ENCODE data around the gene CUL7.

CUL7 gene

GRCh38 chr6:43076464-43077332 lies 23.0 kb upstream of the CUL7 start:
- DNase-seq: peak; percentile 17

- peak; percentile 41 for DNase-seq
Measured at GRCh38 chr6:43075670-43076463, 22.2 kb upstream of the CUL7 start, which contains the start of gene PTK7. TSS of gene PTK7 (plus strand) at chr6:43076314. CDS start at chr6:43076489, 175 bp downstream.

- peak; percentile 84 for DNase-seq
Measured at GRCh38 chr6:43074847-43075669, 21.4 kb upstream of the CUL7 start.

- peak; percentile 65 for DNase-seq
Measured at GRCh38 chr6:43070028-43070632, 16.5 kb upstream of the CUL7 start.

DNA sequence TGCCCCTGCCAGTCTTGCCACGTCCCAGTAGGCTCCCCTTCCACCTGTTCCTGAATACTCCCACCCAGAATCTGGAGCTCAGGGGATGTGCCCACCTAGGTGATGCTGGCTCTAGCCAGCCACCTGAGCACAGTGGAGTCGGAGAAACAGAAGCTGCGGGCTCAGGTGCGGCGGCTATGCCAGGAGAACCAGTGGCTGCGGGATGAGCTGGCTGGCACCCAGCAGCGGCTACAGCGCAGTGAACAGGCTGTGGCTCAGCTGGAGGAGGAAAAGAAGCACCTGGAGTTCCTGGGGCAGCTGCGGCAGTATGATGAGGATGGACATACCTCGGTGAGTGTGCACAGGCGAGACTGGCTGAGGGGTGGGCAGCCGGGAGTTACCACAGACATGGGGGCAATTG lies 9.2 kb upstream of the CUL7 start:
- DNase-seq: no peak

- DNase-seq: no peak
Measured at GRCh38 chr6:43061861-43062260, 8.2 kb upstream of the CUL7 start.

GRCh38 chr6:43060755-43061633 lies 7.3 kb upstream of the CUL7 start:
- no peak for DNase-seq

DNA sequence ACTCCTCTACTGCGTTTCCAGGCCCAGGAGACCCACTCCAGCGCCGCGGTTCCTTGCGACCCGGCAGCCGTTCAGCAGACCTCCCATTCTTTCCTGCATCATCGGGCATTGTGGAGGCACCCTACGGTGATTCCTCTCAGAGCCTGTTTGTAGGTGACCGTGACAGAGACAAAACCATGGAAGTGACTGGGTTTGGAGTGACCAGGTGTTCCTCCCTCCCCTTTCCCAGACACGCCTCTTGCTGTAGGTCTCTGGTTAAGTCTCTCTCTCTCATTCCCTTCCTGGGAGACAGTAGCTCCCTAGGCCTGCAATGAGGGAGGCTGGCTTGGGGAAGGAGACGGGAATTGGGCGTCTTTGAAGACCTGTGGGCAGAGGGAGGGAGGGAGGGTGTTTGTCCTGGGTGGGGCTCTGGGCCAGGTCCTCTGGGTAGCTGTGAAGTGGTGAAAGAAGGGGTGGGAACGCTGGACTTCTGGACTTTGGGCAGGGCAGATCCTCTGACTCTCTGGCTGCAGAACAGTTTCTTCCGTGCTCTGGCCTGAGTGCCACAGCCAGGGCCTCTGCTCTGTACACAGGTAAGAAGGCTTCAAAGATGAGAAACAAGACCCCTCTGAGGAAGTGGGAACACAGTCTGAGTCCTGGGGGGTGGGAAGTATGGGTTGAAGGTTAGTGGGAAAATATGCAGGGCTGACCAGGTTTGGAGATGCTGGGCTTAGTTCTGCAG lies 6.5 kb upstream of the CUL7 start:
- DNase-seq: no peak

DNA sequence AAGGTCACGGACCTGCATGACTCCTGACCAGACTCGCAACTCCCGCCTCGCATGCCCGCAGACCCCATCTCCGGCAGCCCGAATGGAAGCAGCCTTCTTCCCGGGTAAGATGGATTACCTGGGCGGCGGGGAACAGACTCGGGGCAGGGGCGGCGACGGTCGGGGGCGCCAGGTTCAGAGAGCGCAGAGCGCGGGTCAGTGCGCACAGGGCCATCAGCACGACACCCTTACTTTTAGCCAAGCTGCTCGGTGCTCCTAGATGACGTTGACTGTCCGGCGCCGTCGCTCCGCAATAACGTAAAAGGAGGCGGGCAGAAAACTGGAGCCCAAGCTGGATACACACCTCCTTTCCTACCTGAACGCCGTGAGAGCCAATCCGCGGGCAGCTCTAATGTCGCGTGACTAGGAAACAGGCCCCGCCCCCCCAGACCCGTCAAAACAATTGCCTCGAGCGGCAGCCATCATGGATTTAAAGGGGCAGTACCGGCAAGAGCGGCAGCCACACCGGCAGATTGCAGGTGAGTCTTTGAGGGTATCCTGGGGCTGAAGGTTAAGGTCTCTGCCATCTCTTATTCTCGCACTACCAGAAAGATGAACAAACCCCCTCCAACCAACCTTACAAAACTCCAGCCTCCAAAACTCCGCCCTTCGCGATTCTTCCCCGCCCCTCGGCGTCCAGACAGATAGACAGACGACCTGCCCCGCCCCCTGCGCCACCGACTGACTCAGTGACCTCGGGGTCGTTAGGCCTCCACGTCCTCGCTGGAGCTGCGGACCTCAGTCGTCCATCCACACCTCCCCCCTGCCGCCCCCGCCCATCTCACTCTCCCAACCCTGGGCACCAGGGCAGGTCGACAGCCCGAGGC lies 5.8 kb upstream of the CUL7 start, which contains the start of the genes KLC4 and MRPL2:
Gene KLC4 (plus strand): TSS at position 464 of the 866 bp plus-strand sequence. CDS start 1,705 bp downstream, outside the sequence.
Gene MRPL2 (minus strand): TSS at position 267 of the 866 bp plus-strand sequence. CDS start 53 bp downstream, at position 214.
- DNase-seq: peak; percentile 99

DNA sequence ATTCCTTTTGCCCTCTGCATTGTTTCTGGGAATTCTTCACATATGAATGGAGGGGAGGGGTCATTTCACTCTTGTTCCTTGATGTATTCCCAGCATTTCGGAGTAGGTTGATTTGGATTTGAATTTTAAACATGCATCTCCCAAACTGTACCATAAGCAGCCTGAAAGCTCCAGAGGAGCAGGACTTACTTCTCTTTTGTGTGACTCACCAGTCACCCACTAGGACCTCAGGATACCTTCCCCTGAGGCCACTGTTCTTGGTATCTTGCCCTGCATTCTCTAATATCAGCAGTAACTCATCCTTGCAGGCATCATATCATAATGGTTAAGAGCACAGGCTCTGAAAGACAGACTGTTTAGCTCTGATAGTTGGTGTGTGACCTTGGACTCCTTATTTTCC lies 4.9 kb upstream of the CUL7 start:
- no peak for DNase-seq

DNA sequence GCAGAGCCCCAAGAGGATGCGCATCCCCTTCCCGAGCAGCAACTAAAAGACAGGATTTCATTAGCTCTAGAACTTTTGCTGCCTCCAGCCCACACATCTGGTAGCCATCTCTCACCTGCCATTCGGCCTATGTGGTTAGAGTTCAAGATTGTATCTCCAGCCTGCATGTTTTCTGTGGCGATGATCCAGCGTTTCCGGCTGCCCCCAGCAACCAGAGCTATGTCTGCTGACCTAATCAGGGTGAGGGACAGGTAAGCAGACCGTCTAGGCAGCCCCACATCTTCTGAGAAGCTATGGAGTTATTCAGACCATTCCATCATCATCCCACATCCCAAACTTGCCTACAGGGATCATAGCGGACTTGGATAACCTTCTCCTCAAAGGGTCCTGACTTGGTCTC lies 2.3 kb upstream of the CUL7 start:
- no peak for DNase-seq

DNA sequence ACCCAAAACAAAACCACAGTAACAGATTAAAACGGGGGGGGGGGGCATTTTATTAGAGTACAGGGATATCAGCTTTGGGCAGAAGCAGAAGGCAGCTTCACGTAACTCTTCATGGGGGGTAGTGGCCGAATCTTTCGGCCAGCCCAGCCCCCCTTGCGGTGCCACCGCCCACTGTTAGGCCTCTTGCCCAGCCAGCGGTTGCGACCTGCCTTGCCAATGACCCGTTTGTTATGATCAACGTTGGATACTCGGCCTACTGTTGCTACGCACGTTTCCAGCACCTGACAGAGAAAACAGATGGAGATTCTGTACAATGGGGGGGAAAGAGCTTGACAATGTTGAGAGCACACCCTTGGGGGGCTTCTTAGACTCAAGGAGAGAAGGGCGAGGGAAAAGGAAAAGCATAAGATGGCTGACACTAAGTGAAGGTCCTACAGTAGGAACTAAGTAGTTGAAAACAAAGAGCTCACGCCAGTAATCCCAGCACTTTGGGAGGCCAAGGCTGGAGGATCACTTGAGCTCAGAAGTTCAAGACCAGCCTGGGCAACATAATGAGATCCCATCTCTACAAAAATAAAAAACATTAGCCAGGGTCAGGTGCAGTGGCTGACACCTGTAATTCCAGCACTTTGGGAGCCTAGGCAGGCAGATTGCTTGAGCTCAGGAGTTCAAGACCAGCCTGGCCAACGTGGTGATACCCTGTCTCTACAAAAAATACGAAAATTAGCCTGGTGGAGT lies 724 bp upstream of the CUL7 start:
- DNase-seq: no peak

GRCh38 chr6:43052842-43053544 lies 658 bp downstream of the CUL7 start:
- no peak for DNase-seq

- no peak for DNase-seq
Measured at GRCh38 chr6:43052225-43052841, 1.3 kb downstream of the CUL7 start.

- DNase-seq: no peak
Measured at GRCh38 chr6:43050981-43051380, 2.7 kb downstream of the CUL7 start.

DNA sequence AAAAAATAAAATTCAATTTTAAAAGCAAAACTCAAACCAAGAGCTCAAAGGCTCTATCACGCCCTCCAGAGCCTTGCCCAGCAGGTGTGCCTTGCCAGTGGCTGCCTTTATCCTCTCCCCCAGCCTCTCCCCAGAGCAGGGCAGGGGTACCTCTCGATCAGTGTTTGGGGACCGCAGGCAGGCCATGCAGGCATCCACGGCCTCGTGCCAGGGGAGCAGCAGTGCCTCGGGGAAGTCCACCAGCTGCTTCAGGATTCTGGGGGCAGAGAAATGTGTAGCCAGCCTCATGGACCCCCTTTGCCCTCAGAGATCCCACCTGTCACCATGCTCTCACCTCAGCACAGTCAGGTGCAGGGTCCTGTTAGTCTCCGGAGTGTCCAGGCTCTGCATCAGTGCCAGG lies 5.7 kb downstream of the CUL7 start:
- DNase-seq: no peak

DNA sequence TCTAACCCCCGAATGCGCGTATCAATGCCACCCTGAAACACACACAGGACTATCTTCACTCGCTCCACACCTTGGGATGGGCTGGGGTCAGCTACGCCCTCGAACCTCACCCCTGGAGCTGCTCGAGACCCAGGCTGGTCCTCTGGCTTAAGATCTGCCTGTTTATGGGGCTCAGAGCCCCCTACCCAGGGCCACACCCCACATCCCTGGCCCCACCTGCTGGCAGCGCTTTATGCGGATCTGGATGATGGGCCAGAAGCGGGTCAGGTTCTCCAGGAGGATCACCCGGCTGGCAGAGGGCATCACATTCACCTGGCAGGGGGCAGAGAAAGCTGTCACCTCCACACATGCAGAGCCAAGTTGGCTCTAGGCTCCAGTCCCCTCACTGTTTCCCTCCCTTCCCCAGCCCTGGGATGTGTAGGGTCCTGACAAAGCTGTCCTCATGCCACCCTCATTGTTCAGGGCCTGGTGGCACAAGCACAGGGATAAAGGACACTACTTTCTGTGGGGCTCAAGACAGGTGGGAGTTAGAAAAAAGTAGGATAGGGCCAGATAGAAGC lies 8.2 kb downstream of the CUL7 start:
- no peak for DNase-seq

Measured in HCEC 1CT (cell line).